Measurements from ENCODE around the gene RAB3GAP2. TPM values are rescaled to one million over a fixed set of nuclear protein-coding genes. Genes with fewer than 3 reads are reported as not detected.
A peak's percentile ranks its signal among the peaks of the same experiment; 100 is the strongest.
"Not testable (repeated sequence)": the region's sequence is repeated elsewhere in the genome, so short reads cannot be mapped to it uniquely, and the experiment has no call there.

The RAB3GAP2 gene
- total RNA-seq, 1 donor from 2014 or later: 39.9 TPM

- Mint-ChIP-seq H3K4me1 (ENCODE audit: unreplicated experiment) (peaks cover 2% of the 10 kb centered on the region), H3K4me3 (ENCODE audit: unreplicated experiment) (no peak overlapping the region), H3K9me3 (ENCODE audit: unreplicated experiment) (no peaks in the 10 kb centered on the region), H3K27me3 (ENCODE audit: unreplicated experiment) (no peaks in the 10 kb centered on the region), H3K36me3 (ENCODE audit: unreplicated experiment) (peaks cover 6% of the 10 kb centered on the region), H3K27ac (ENCODE audit: unreplicated experiment) (no peak overlapping the region)
- TF ChIP-seq CTCF (IDR thresholded peaks at IDR 0.05): peak; percentile 40
- DNase-seq (ENCODE audit: extremely low spot score, unreplicated experiment): no peak
Measured at GRCh38 chr1:220123889-220124288, 148.4 kb downstream of the RAB3GAP2 start.

GRCh38 chr1:220123066-220123465 is 149.2 kb downstream of the RAB3GAP2 start:
- Mint-ChIP-seq H3K27ac (ENCODE audit: unreplicated experiment) (no peak overlapping the region), H3K4me3 (ENCODE audit: unreplicated experiment) (no peak overlapping the region), H3K9me3 (ENCODE audit: unreplicated experiment) (no peaks in the 10 kb centered on the region), H3K27me3 (ENCODE audit: unreplicated experiment) (no peaks in the 10 kb centered on the region), H3K4me1 (ENCODE audit: unreplicated experiment) (peaks cover 2% of the 10 kb centered on the region), H3K36me3 (ENCODE audit: unreplicated experiment) (peaks cover 3% of the 10 kb centered on the region)
- TF ChIP-seq CTCF (IDR thresholded peaks at IDR 0.05): no peak
- DNase-seq (ENCODE audit: extremely low spot score, unreplicated experiment): no peak

- Mint-ChIP-seq H3K9me3 (ENCODE audit: unreplicated experiment) (no peaks in the 10 kb centered on the region), H3K27ac (ENCODE audit: unreplicated experiment) (peak overlapping the region; percentile 27), H3K36me3 (ENCODE audit: unreplicated experiment) (peaks cover 4% of the 10 kb centered on the region), H3K4me1 (ENCODE audit: unreplicated experiment) (peaks cover 2% of the 10 kb centered on the region), H3K4me3 (ENCODE audit: unreplicated experiment) (no peak overlapping the region), H3K27me3 (ENCODE audit: unreplicated experiment) (no peaks in the 10 kb centered on the region)
- no peak for DNase-seq (ENCODE audit: extremely low spot score, unreplicated experiment)
- no peak for TF ChIP-seq CTCF (IDR thresholded peaks at IDR 0.05)
Measured at GRCh38 chr1:220121791-220122530, 150.3 kb downstream of the RAB3GAP2 start.

GRCh38 chr1:220119043-220119512 is 153.2 kb downstream of the RAB3GAP2 start:
- H3K27ac Mint-ChIP-seq (ENCODE audit: unreplicated experiment): no peak overlapping the region
- no peaks in the 10 kb centered on the region for H3K4me1 Mint-ChIP-seq (ENCODE audit: unreplicated experiment)
- no peak for DNase-seq (ENCODE audit: extremely low spot score, unreplicated experiment)
- H3K27me3 Mint-ChIP-seq (ENCODE audit: unreplicated experiment): no peaks in the 10 kb centered on the region
- no peak overlapping the region for H3K4me3 Mint-ChIP-seq (ENCODE audit: unreplicated experiment)
- TF ChIP-seq CTCF (IDR thresholded peaks at IDR 0.05): no peak
- H3K9me3 Mint-ChIP-seq (ENCODE audit: unreplicated experiment): no peaks in the 10 kb centered on the region
- peaks cover 22% of the 10 kb centered on the region for H3K36me3 Mint-ChIP-seq (ENCODE audit: unreplicated experiment)

GRCh38 chr1:220113136-220113695 is 159.0 kb downstream of the RAB3GAP2 start:
- no peak overlapping the region for H3K4me3 Mint-ChIP-seq (ENCODE audit: unreplicated experiment)
- H3K9me3 Mint-ChIP-seq (ENCODE audit: unreplicated experiment): no peaks in the 10 kb centered on the region
- no peaks in the 10 kb centered on the region for H3K4me1 Mint-ChIP-seq (ENCODE audit: unreplicated experiment)
- H3K27me3 Mint-ChIP-seq (ENCODE audit: unreplicated experiment): no peaks in the 10 kb centered on the region
- H3K27ac Mint-ChIP-seq (ENCODE audit: unreplicated experiment): no peak overlapping the region
- peaks cover 34% of the 10 kb centered on the region for H3K36me3 Mint-ChIP-seq (ENCODE audit: unreplicated experiment)
- DNase-seq (ENCODE audit: extremely low spot score, unreplicated experiment): no peak
- TF ChIP-seq CTCF (IDR thresholded peaks at IDR 0.05): peak; percentile 53

- not testable (repeated sequence) for H3K27me3 Mint-ChIP-seq (ENCODE audit: unreplicated experiment); H3K9me3 Mint-ChIP-seq (ENCODE audit: unreplicated experiment); H3K27ac Mint-ChIP-seq (ENCODE audit: unreplicated experiment); DNase-seq (ENCODE audit: extremely low spot score, unreplicated experiment); H3K4me3 Mint-ChIP-seq (ENCODE audit: unreplicated experiment); H3K4me1 Mint-ChIP-seq (ENCODE audit: unreplicated experiment)
- peaks cover 33% of the 10 kb centered on the region for H3K36me3 Mint-ChIP-seq (ENCODE audit: unreplicated experiment)
Measured at GRCh38 chr1:220112600-220112999, 159.7 kb downstream of the RAB3GAP2 start.

GRCh38 chr1:220110473-220110872 is 161.8 kb downstream of the RAB3GAP2 start:
- H3K27me3 Mint-ChIP-seq (ENCODE audit: unreplicated experiment); H3K9me3 Mint-ChIP-seq (ENCODE audit: unreplicated experiment); H3K4me3 Mint-ChIP-seq (ENCODE audit: unreplicated experiment); H3K27ac Mint-ChIP-seq (ENCODE audit: unreplicated experiment); H3K4me1 Mint-ChIP-seq (ENCODE audit: unreplicated experiment); DNase-seq (ENCODE audit: extremely low spot score, unreplicated experiment): not testable (repeated sequence)
- H3K36me3 Mint-ChIP-seq (ENCODE audit: unreplicated experiment): peaks cover 34% of the 10 kb centered on the region
